ENCODE results near the gene RASA2.

DNA sequence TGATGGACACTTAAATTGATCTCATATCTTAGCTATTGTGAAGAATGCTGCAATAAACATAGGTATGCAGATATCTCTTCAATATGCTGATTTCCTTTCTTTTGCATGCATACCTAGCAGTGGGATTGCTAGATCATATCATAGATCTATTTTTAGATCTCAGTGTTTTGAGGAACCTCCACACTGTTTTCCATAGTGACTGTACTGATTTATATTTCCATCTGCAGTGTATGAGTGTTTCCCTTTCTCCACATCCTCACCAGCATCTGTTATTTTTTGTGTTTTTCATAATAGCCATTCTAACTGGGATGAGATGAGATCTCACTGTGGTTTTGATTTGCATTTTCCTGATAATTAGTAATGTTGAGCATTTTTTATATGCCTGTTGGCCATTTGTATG, 17.1 kb upstream of the RASA2 start:
- TF ChIP-seq, protein P1, sequence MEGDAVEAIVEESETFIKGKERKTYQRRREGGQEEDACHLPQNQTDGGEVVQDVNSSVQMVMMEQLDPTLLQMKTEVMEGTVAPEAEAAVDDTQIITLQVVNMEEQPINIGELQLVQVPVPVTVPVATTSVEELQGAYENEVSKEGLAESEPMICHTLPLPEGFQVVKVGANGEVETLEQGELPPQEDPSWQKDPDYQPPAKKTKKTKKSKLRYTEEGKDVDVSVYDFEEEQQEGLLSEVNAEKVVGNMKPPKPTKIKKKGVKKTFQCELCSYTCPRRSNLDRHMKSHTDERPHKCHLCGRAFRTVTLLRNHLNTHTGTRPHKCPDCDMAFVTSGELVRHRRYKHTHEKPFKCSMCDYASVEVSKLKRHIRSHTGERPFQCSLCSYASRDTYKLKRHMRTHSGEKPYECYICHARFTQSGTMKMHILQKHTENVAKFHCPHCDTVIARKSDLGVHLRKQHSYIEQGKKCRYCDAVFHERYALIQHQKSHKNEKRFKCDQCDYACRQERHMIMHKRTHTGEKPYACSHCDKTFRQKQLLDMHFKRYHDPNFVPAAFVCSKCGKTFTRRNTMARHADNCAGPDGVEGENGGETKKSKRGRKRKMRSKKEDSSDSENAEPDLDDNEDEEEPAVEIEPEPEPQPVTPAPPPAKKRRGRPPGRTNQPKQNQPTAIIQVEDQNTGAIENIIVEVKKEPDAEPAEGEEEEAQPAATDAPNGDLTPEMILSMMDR (IDR thresholded peaks at IDR 0.05), result no peak
- no peak for TF ChIP-seq EP300 (IDR thresholded peaks at IDR 0.05)
- no peak for TF ChIP-seq POLR2A (IDR thresholded peaks at IDR 0.05; ENCODE audit: low read depth)
